HEK293 (cell line): ENCODE data around the gene CTSE.

ENCODE experiments used
- CTCF ChIA-PET: fragments of 350-600 bp; formaldehyde crosslinking; extraction: SDS; loops from one replicate; lab custom pipeline; 2021; ENCODE audit warnings: antibody characterized with exemption; lab: Yijun Ruan, JAX
- POLR2A ChIA-PET: fragments of 300-600 bp; formaldehyde crosslinking; extraction: SDS; loops from one replicate; lab custom pipeline; 2020; ENCODE audit warnings: antibody characterized with exemption, inconsistent platforms; lab: Yijun Ruan, JAX
- H3K27ac ChIP-seq: fragments of 200-500 bp; sonication (Bioruptor generic); 2 replicates; pipeline ENCODE4 v1.5.1; 2014; ENCODE audit warnings: low read depth, low read length, control low read depth, inconsistent platforms; ENCODE audit errors: extremely low read depth
- H3K36me3 ChIP-seq, 2 experiments: fragments of 200-500 bp in 1 of 2; sonication (Bioruptor generic) in 1 of 2; 1 replicate in 1 of 2; 2 replicates in 1 of 2; pipeline ENCODE4 v1.5.1; 2014 to 2017; ENCODE audit warnings: inconsistent platforms in 2 of 2, low read length in 2 of 2; ENCODE audit not compliant: control insufficient read depth in 2 of 2, insufficient read depth in 1 of 2
- H3K4me1 ChIP-seq: fragments of 200-500 bp; sonication (Bioruptor generic); 2 replicates; pipeline ENCODE4 v1.5.1; 2014; ENCODE audit warnings: mild to moderate bottlenecking, low read length, inconsistent platforms; ENCODE audit not compliant: control insufficient read depth, insufficient read depth
- H3K4me3 ChIP-seq: 2 replicates; pipeline ENCODE4 v1.5.1; 2011; ENCODE audit warnings: low read depth, mild to moderate bottlenecking, control low read depth, low read length, moderate library complexity
- H3K9me3 ChIP-seq: fragments of 200-500 bp; sonication (Bioruptor generic); 2 replicates; pipeline ENCODE4 v1.5.1; 2014; ENCODE audit warnings: low read depth, low read length, inconsistent platforms; ENCODE audit not compliant: control insufficient read depth, insufficient read depth
- AEBP2 ChIP-seq: fragments of 450-650 bp; formaldehyde crosslinking; IDR thresholded peaks from 2 replicates; pipeline ENCODE4 v1.5.1; 2016; ENCODE audit warnings: missing biosample characterization, missing genetic modification characterization, borderline replicate concordance
- OSR2 ChIP-seq: fragments of 450-650 bp; formaldehyde crosslinking; IDR thresholded peaks from 2 replicates; pipeline ENCODE4 v1.5.1; 2016; ENCODE audit warnings: missing biosample characterization, missing genetic modification characterization
- PRDM1 ChIP-seq: fragments of 450-650 bp; formaldehyde crosslinking; IDR thresholded peaks from 2 replicates; pipeline ENCODE4; 2016; ENCODE audit warnings: missing biosample characterization, missing genetic modification characterization
- SP3 ChIP-seq: fragments of 450-650 bp; formaldehyde crosslinking; IDR thresholded peaks from 2 replicates; pipeline ENCODE4 v1.5.1; 2016; ENCODE audit warnings: missing biosample characterization, missing genetic modification characterization
- ZBTB7A ChIP-seq: fragments of 450-650 bp; formaldehyde crosslinking; IDR thresholded peaks from 2 replicates; pipeline ENCODE4 v1.5.1; 2016; ENCODE audit warnings: low read depth, missing biosample characterization, missing genetic modification characterization
- ZFHX2 ChIP-seq: fragments of 450-650 bp; formaldehyde crosslinking; conservative IDR thresholded peaks from 2 replicates; pipeline ENCODE4 v1.5.1; 2016; ENCODE audit warnings: missing biosample characterization, missing genetic modification characterization
- ZNF324 ChIP-seq: fragments of 450-650 bp; formaldehyde crosslinking; IDR thresholded peaks from 2 replicates; pipeline ENCODE4 v1.5.1; 2016; ENCODE audit warnings: missing biosample characterization, missing genetic modification characterization
- ZNF626 ChIP-seq: fragments of 450-650 bp; sonication (Bioruptor Pico); formaldehyde crosslinking; IDR thresholded peaks from 2 replicates; pipeline ENCODE4 v1.5.1; 2018; ENCODE audit warnings: missing biosample characterization, missing genetic modification characterization, inconsistent platforms
- ZNF660 ChIP-seq: fragments of 450-650 bp; IDR thresholded peaks from 2 replicates; pipeline ENCODE4 v1.5.1; 2018; ENCODE audit warnings: missing biosample characterization, mild to moderate bottlenecking, missing genetic modification characterization
- ZNF664 ChIP-seq: fragments of 450-650 bp; formaldehyde crosslinking; IDR thresholded peaks from 2 replicates; pipeline ENCODE4 v1.5.1; 2016; ENCODE audit warnings: missing biosample characterization, missing genetic modification characterization
- ZNF76 ChIP-seq: fragments of 450-650 bp; formaldehyde crosslinking; IDR thresholded peaks from 2 replicates; pipeline ENCODE4; 2016; ENCODE audit warnings: low read depth, missing biosample characterization, missing genetic modification characterization, borderline replicate concordance
- ZNF792 ChIP-seq: fragments of 450-650 bp; formaldehyde crosslinking; IDR thresholded peaks from 2 replicates; pipeline ENCODE4 v1.5.1; 2016; ENCODE audit warnings: missing biosample characterization, missing genetic modification characterization
- TF ChIP-seq, protein P1 (sequence below): IDR thresholded peaks from 2 replicates; pipeline ENCODE4 v1.6.1; 2011; ENCODE audit warnings: mild to moderate bottlenecking, low read depth, low read length, borderline replicate concordance
- TF ChIP-seq, protein P2 (sequence below): fragments of 450-650 bp; formaldehyde crosslinking; IDR thresholded peaks from 2 replicates; pipeline ENCODE4 v1.5.1; 2016; ENCODE audit warnings: missing biosample characterization, missing genetic modification characterization

Gene CTSE

GRCh38 chr1:206039046-206039973, 15.6 kb upstream of the CTSE start:
- no peaks in the 10 kb centered on the region for H3K9me3 ChIP-seq
- TF ChIP-seq AEBP2 (tag by site-specific recombination) (no peak), ZNF76 (tag by site-specific recombination) (no peak), ZNF664 (peak; percentile 79; the same call in 1 of the 2 replicates), ZBTB7A (tag by site-specific recombination) (no peak), PRDM1 (tag by site-specific recombination) (peak; percentile 98), OSR2 (no peak), ZNF626 (tag by site-specific recombination) (no peak), ZNF792 (0 out of 2 replicates have a peak, but pooled peaks have one; percentile 57)
- CTCF ChIA-PET = interaction anchor here (2.2 kb wide), 1 partner anchor 9 kb away, joined by 9 read pairs; no protein-coding TSS in a partner anchor
- H3K27ac ChIP-seq = no peak overlapping the region
- no peaks in the 10 kb centered on the region for H3K36me3 ChIP-seq
- no peak overlapping the region for H3K4me3 ChIP-seq
- POLR2A ChIA-PET = no interaction called here
- no peaks in the 10 kb centered on the region for H3K4me1 ChIP-seq

- peak; percentile 34; the same call in 1 of the 2 replicates for TF ChIP-seq ZFHX2 (tag by site-specific recombination)
- TF ChIP-seq, protein P1, sequence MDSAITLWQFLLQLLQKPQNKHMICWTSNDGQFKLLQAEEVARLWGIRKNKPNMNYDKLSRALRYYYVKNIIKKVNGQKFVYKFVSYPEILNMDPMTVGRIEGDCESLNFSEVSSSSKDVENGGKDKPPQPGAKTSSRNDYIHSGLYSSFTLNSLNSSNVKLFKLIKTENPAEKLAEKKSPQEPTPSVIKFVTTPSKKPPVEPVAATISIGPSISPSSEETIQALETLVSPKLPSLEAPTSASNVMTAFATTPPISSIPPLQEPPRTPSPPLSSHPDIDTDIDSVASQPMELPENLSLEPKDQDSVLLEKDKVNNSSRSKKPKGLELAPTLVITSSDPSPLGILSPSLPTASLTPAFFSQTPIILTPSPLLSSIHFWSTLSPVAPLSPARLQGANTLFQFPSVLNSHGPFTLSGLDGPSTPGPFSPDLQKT = no peak
- H3K4me3 ChIP-seq = no peak overlapping the region
- H3K9me3 ChIP-seq = no peaks in the 10 kb centered on the region
- ChIA-PET CTCF (interaction anchor here (0.6 to 1.7 kb wide), 3 partner anchors 14 to 68 kb away, joined by 3 to 4 read pairs (median 3); partner anchors contain the start of gene CTSE), POLR2A (no interaction called here)
- no peaks in the 10 kb centered on the region for H3K4me1 ChIP-seq
- H3K27ac ChIP-seq = no peak overlapping the region
- no peaks in the 10 kb centered on the region for H3K36me3 ChIP-seq
These were observed 13.9 kb upstream of the CTSE start for GRCh38 chr1:206037581-206037980.

GRCh38 chr1:206036663-206037455, 13.2 kb upstream of the CTSE start:
- POLR2A ChIA-PET = no interaction called here
- Histone ChIP-seq H3K4me3 (no peak overlapping the region), H3K36me3 (no peaks in the 10 kb centered on the region), H3K9me3 (no peaks in the 10 kb centered on the region), H3K27ac (no peak overlapping the region), H3K4me1 (no peaks in the 10 kb centered on the region)
- CTCF ChIA-PET = interaction anchor here (0.6 to 1.7 kb wide), 5 partner anchors 62 to 1448 kb away, joined by 3 to 4 read pairs (median 3); no protein-coding TSS in a partner anchor
- TF ChIP-seq, protein P2, sequence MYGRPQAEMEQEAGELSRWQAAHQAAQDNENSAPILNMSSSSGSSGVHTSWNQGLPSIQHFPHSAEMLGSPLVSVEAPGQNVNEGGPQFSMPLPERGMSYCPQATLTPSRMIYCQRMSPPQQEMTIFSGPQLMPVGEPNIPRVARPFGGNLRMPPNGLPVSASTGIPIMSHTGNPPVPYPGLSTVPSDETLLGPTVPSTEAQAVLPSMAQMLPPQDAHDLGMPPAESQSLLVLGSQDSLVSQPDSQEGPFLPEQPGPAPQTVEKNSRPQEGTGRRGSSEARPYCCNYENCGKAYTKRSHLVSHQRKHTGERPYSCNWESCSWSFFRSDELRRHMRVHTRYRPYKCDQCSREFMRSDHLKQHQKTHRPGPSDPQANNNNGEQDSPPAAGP (tag by site-specific recombination) = no peak
- TF ChIP-seq ZNF660 (tag by site-specific recombination) (peak; percentile 97), SP3 (tag by site-specific recombination) (no peak), ZNF324 (tag by site-specific recombination) (no peak)
